ENCODE data around the gene MYCT1.

DNA sequence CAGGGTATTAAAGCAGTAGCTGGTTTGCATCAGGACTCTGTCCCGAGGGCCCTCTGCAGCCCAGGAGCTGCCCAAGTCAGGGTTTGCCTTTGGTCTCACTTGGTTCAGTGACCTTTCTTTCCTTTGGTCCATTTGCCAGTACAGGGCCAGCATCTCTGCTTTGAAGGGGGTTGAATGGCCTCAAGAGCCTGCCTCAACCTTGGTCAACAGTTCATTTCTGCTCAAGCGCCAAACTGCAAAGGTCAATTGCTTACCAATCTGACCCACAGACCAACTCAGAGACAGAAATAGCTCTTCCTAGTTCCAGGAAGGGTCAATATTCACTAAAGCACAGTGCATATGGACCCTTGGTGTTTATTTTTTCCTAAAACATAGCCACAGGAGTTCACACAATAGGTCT lies 72.3 kb downstream of the MYCT1 start:
- TF ChIP-seq, protein P1, sequence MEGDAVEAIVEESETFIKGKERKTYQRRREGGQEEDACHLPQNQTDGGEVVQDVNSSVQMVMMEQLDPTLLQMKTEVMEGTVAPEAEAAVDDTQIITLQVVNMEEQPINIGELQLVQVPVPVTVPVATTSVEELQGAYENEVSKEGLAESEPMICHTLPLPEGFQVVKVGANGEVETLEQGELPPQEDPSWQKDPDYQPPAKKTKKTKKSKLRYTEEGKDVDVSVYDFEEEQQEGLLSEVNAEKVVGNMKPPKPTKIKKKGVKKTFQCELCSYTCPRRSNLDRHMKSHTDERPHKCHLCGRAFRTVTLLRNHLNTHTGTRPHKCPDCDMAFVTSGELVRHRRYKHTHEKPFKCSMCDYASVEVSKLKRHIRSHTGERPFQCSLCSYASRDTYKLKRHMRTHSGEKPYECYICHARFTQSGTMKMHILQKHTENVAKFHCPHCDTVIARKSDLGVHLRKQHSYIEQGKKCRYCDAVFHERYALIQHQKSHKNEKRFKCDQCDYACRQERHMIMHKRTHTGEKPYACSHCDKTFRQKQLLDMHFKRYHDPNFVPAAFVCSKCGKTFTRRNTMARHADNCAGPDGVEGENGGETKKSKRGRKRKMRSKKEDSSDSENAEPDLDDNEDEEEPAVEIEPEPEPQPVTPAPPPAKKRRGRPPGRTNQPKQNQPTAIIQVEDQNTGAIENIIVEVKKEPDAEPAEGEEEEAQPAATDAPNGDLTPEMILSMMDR (optimal IDR thresholded peaks at IDR 0.05 in 1 of 3, IDR thresholded peaks at IDR 0.05 in 1 of 3, conservative IDR thresholded peaks at IDR 0.05 in 1 of 3; ENCODE audit: extremely low read depth in 1 of 3, insufficient read depth in 2 of 3, low read length in 3 of 3) = no peak
- TF ChIP-seq EZH2 (IDR thresholded peaks at IDR 0.05; ENCODE audit: low read length) = no peak
